K562 (cell line): ENCODE data around the gene CFAP20DC.
"Not testable (repeated sequence)": the region's sequence is repeated elsewhere in the genome, so short reads cannot be mapped to it uniquely, and the experiment has no call there.

Source experiments
- BRF1 ChIP-seq: IDR thresholded peaks from 3 replicates; pipeline ENCODE4 v1.6.1; 2011; ENCODE audit warnings: borderline replicate concordance, mild to moderate bottlenecking; ENCODE audit not compliant: insufficient read length; ENCODE audit errors: extremely low read depth
- CTCF ChIP-seq, 3 experiments: IDR thresholded peaks in 2 of 3; conservative IDR thresholded peaks in 1 of 3; 2 replicates each; pipeline ENCODE4 v1.5.1; 2011 to 2012; ENCODE audit warnings: low read length in 3 of 3, mild to moderate bottlenecking in 3 of 3, control low read depth in 2 of 3, improper control_type of control experiment in 1 of 3, inconsistent platforms in 1 of 3, low read depth in 1 of 3, mixed read lengths in 1 of 3, moderate library complexity in 1 of 3; ENCODE audit not compliant: insufficient read depth in 2 of 3
- EP400 ChIP-seq: fragments of 450-650 bp; IDR thresholded peaks from 2 replicates; pipeline ENCODE4 v1.6.1; 2017; ENCODE audit warnings: antibody characterized with exemption, mild to moderate bottlenecking, moderate library complexity
- GTF2E2 ChIP-seq: fragments of 200-800 bp; sonication (Bioruptor generic); IDR thresholded peaks from 2 replicates; pipeline ENCODE4 v1.6.1; 2016; ENCODE audit warnings: missing genetic modification characterization, missing compliant biosample characterization
- NFE2 ChIP-seq: IDR thresholded peaks from 2 replicates; pipeline ENCODE4 v1.6.1; 2014; ENCODE audit warnings: antibody characterized with exemption, low read depth
- SOX6 ChIP-seq: fragments of 450-650 bp; IDR thresholded peaks from 2 replicates; pipeline ENCODE4 v1.6.1; 2014; ENCODE audit warnings: mild to moderate bottlenecking
- ZNF174 ChIP-seq: fragments of 250-450 bp; sonication (Bioruptor Pico); IDR thresholded peaks from 2 replicates; pipeline ENCODE4 v1.4.0; 2020; ENCODE audit warnings: mild to moderate bottlenecking
- TF ChIP-seq, protein P1 (sequence below), 2 experiments: IDR thresholded peaks; 2 replicates each; pipeline ENCODE4 v1.6.1; 2011; ENCODE audit warnings: borderline replicate concordance in 1 of 2, control low read depth in 1 of 2, low read depth in 1 of 2, low read length in 1 of 2, mild to moderate bottlenecking in 1 of 2, mixed read lengths in 1 of 2, moderate library complexity in 1 of 2; ENCODE audit not compliant: insufficient read depth in 1 of 2, insufficient read length in 1 of 2, poor library complexity in 1 of 2, severe bottlenecking in 1 of 2; ENCODE audit errors: extremely low read depth in 1 of 2

DNA sequence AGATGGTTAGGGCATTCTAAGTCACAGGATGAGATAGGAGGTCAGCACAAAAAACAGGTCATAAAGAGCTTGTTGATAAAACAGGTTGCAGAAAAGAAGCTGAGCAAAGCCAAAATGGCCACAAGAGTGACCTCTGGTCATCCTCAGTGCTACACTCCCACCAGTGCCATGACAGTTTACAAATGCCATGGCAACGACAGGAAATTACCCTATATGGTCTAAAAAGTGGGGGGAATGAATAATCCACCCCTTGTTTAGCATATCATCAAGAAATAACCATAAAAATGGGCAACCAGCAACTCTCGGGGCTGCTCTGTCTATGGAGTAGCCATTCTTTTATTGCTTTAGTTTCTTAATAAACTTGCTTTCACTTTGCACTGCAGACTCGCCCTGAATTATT is 353.0 kb downstream of the CFAP20DC start:
- not testable (repeated sequence) for TF ChIP-seq SOX6; EP400; CTCF (IDR thresholded peaks at IDR 0.05 in 2 of 3, conservative IDR thresholded peaks at IDR 0.05 in 1 of 3; ENCODE audit: insufficient read depth in 2 of 3, low read depth in 1 of 3, low read length in 3 of 3); BRF1; ZNF174; NFE2; GTF2E2 (tag)
- TF ChIP-seq, protein P1, sequence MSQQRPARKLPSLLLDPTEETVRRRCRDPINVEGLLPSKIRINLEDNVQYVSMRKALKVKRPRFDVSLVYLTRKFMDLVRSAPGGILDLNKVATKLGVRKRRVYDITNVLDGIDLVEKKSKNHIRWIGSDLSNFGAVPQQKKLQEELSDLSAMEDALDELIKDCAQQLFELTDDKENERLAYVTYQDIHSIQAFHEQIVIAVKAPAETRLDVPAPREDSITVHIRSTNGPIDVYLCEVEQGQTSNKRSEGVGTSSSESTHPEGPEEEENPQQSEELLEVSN (IDR thresholded peaks at IDR 0.05; ENCODE audit: borderline replicate concordance in 1 of 2, extremely low read depth in 1 of 2, insufficient read depth in 1 of 2, insufficient read length in 1 of 2, low read depth in 1 of 2, low read length in 1 of 2, poor library complexity in 1 of 2, severe bottlenecking in 1 of 2), result not testable (repeated sequence)
